ENCODE measurements around the gene ENPP7.

DNA sequence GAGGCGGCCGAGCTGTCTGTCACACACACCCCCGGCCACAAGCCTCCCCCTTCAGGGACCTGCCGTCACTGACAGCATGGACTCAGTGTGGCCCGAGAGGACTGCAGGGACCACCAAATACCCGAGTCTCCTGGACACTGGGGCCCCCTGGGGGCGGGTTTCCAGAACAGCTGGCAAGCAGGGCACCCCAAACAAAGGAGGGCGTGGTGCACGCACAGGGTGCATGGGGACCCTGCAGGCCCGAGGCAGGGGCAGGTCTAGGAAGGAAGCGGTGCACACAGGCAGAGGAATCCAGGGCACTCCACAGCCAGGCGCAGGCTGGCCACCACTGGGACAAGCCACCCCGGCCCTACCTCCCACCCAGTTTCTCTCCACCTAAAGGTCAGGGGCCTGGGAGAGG is 28.7 kb upstream of the ENPP7 start:
- no peak for TF ChIP-seq EZH2 (IDR thresholded peaks at IDR 0.05; ENCODE audit: borderline replicate concordance, low read depth, low read length, severe bottlenecking)
- TF ChIP-seq CTCF (IDR thresholded peaks at IDR 0.05; ENCODE audit: borderline replicate concordance, extremely low read depth, low read length, poor library complexity, severe bottlenecking) = no peak
